Ovary (tissue), 9 donors: ENCODE results near the gene DOK3. TPM values are rescaled to one million over a fixed set of nuclear protein-coding genes. Genes with fewer than 3 reads are reported as not detected.
A peak's percentile ranks its signal among the peaks of the same experiment; 100 is the strongest.

Source experiments
- DNase-seq, 5 donors: peaks; one replicate each; pipeline ENCODE4 v3.0.0-alpha.2; 2019 to 2020
- H3K27ac ChIP-seq, 2 donors: fragments of 200-600 bp; one replicate each; pipeline versions ENCODE4 v1.5.1 to v1.8.0; 2019 to 2022
- H3K27me3 ChIP-seq: fragments of 200-600 bp; one replicate; pipeline ENCODE4 v1.8.0; 2022
- H3K36me3 ChIP-seq: fragments of 200-600 bp; sonication (generic); one replicate; pipeline ENCODE4 v1.5.1; 2019
- H3K4me1 ChIP-seq: one replicate; pipeline ENCODE4 v1.8.1; 2013; ENCODE audit warnings: mild to moderate bottlenecking, moderate library complexity; ENCODE audit not compliant: insufficient read depth
- H3K4me3 ChIP-seq: fragments of 200-600 bp; sonication (generic); one replicate; pipeline ENCODE4 v1.5.1; 2017
- H3K9me3 ChIP-seq, 2 donors: fragments of 200-600 bp in 1 of 2; sonication (generic) in 1 of 2; one replicate each; pipeline versions ENCODE4 v1.5.1 to v1.8.1; 2013 to 2019; ENCODE audit warnings: mild to moderate bottlenecking in 1 of 2, moderate library complexity in 1 of 2
- CTCF ChIP-seq, 3 donors: fragments of 450-650 bp in 2 of 3; fragments of 200-600 bp in 1 of 3; IDR thresholded peaks; one replicate each; pipeline versions ENCODE4 v1.5.1 to v1.8.0; 2016 to 2022; ENCODE audit warnings: antibody characterized with exemption in 3 of 3, mild to moderate bottlenecking in 1 of 3
- EP300 ChIP-seq: sonication (generic); formaldehyde crosslinking; IDR thresholded peaks from one replicate; pipeline ENCODE4 v1.6.1; 2017; ENCODE audit warnings: antibody characterized with exemption
- POLR2A ChIP-seq: fragments of 450-650 bp; IDR thresholded peaks from one replicate; pipeline ENCODE4 v1.6.1; 2017; ENCODE audit warnings: antibody characterized with exemption, mild to moderate bottlenecking, moderate library complexity
- WGBS, 3 donors: extraction: QIAGEN DNeasy Blood & Tissue Kit in 1 of 3; methylation state at CpG; one replicate each; pipeline versions ENCODE4 v1.1.5 to v1.1.7; 2013 to 2017; 5-methylcytosine and 5-hydroxymethylcytosine counted together
- intact Hi-C, 4 donors: fragments of 100-400 bp; cut with DNase I; formaldehyde crosslinking; loops; one replicate each; pipeline versions ENCODE4 v1.11.0 to v1.15.1; 2022 to 2023
- polyA plus RNA-seq, 2 donors: library from polyadenylated mRNA; stranded (reverse); fragments of 200-250 nt in 1 of 2; fragments of 350-450 nt in 1 of 2; fragmentation: Illumina TruSeq in 1 of 2; extraction: RNeasy Lipid Tissue Mini Kit (QIAGEN cat#74804) in 1 of 2; gene quantifications; one replicate each; pipeline ENCODE4 v1.2.3, GENCODE V29; 2013 to 2014
- total RNA-seq, 7 donors: library from RNA; depleted of rRNA in 2 of 7; stranded (reverse); fragments of >200 nt in 2 of 7; fragmentation: NEBNext Ultra II Directional in 3 of 7; extraction: Animal tissue kit (Norgen Biotek cat#: 25700) in 3 of 7; gene quantifications; one replicate each; pipeline versions ENCODE4 v1.1.0 to v1.2.4, GENCODE V29; 2016 to 2023
- donor health status: DM: no; HTN: no; CAD: no; lungs with moderate emphysema.
- donor health status: DM: no; HTN: no; CAD: no.
- donor health status: Bipolar disorder and iron deficiency.
- donor health status: DM: yes; HTN: yes; CAD: no.
- donor health status: DM: no; HTN: no; CAD: no.
- donor health status: DM: yes; HTN: yes; CAD: no.

DOK3 gene
- total and polyA plus RNA-seq, 9 donors, result 1.3 to 7.2 (median 2.5) TPM

GRCh38 chr5:177528631-177529030 lies 19.0 kb upstream of the DOK3 start:
- peak in 2 of 5 donors; percentile 12 to 19 for DNase-seq
- no peaks in the 10 kb centered on the region for H3K27me3 ChIP-seq

GRCh38 chr5:177527595-177527994 lies 18.0 kb upstream of the DOK3 start:
- H3K9me3 ChIP-seq, result no peaks in the 10 kb centered on the region
- no peak overlapping the region for H3K4me3 ChIP-seq
- H3K27me3 ChIP-seq, result no peaks in the 10 kb centered on the region
- TF ChIP-seq CTCF (IDR thresholded peaks at IDR 0.05) (no peak), EP300 (no peak), POLR2A (no peak)
- H3K4me1 ChIP-seq, result no peaks in the 10 kb centered on the region
- DNase-seq, result peak in 2 of 5 donors; percentile 3 to 17
- 89 to 93% (median 93%) methylated on average over 8 of the region's 8 CpGs for WGBS, 3 donors
- intact Hi-C loops, result no loop called here
- no peak overlapping the region for H3K27ac ChIP-seq
- no peaks in the 10 kb centered on the region for H3K36me3 ChIP-seq

More at GRCh38 chr5:177528631-177529030, 19.0 kb upstream of the DOK3 start:
- TF ChIP-seq POLR2A, result no peak
- TF ChIP-seq CTCF (IDR thresholded peaks at IDR 0.05), result no peak
- TF ChIP-seq EP300, result no peak
- Histone ChIP-seq H3K36me3 (no peaks in the 10 kb centered on the region), H3K27ac (no peak overlapping the region), H3K9me3 (no peaks in the 10 kb centered on the region), H3K4me1 (no peaks in the 10 kb centered on the region), H3K4me3 (no peak overlapping the region)
- 85 to 90% (median 85%) methylated on average over 10 of the region's 10 CpGs for WGBS, 3 donors
- intact Hi-C loops, result no loop called here

- Histone ChIP-seq H3K27ac (no peak overlapping the region), H3K27me3 (no peaks in the 10 kb centered on the region), H3K9me3 (no peaks in the 10 kb centered on the region), H3K4me1 (no peaks in the 10 kb centered on the region), H3K36me3 (no peaks in the 10 kb centered on the region), H3K4me3 (no peak overlapping the region)
- intact Hi-C loops, result no loop called here
- no peak for TF ChIP-seq POLR2A
- TF ChIP-seq EP300, result no peak
- TF ChIP-seq CTCF (IDR thresholded peaks at IDR 0.05), result no peak
- peak in 2 of 5 donors; percentile 4 to 16 for DNase-seq
- WGBS, 3 donors, result 81 to 87% (median 86%) methylated on average over 6 of the region's 6 CpGs
These were observed 17.2 kb upstream of the DOK3 start for GRCh38 chr5:177526791-177527190.

- WGBS, 3 donors, result 82 to 85% (median 82%) methylated on average over 4 of the region's 4 CpGs
- intact Hi-C loops, result no loop called here
- Histone ChIP-seq H3K4me3 (no peak overlapping the region), H3K27ac (no peak overlapping the region), H3K36me3 (no peaks in the 10 kb centered on the region), H3K9me3 (no peaks in the 10 kb centered on the region), H3K27me3 (no peaks in the 10 kb centered on the region), H3K4me1 (no peaks in the 10 kb centered on the region)
- DNase-seq, result peak in 2 of 5 donors; percentile 1 to 7
- TF ChIP-seq EP300, result no peak
These were observed 16.6 kb upstream of the DOK3 start for GRCh38 chr5:177526191-177526590.

GRCh38 chr5:177524941-177525655 lies 15.5 kb upstream of the DOK3 start:
- DNase-seq, result peak in 2 of 5 donors; percentile 10 to 25
- Histone ChIP-seq H3K27me3 (no peaks in the 10 kb centered on the region), H3K4me1 (no peaks in the 10 kb centered on the region), H3K36me3 (no peaks in the 10 kb centered on the region), H3K4me3 (no peak overlapping the region), H3K27ac (no peak overlapping the region), H3K9me3 (no peaks in the 10 kb centered on the region)
- intact Hi-C loops, result no loop called here
- 69 to 77% (median 76%) methylated on average over 9 to 10 of the region's 10 CpGs for WGBS, 3 donors
- TF ChIP-seq CTCF (IDR thresholded peaks at IDR 0.05) (no peak), POLR2A (no peak), EP300 (no peak)
